H9 (cell line): Measurements from ENCODE around the gene CCDC7. TPM values are rescaled to one million over a fixed set of nuclear protein-coding genes. Genes with fewer than 3 reads are reported as not detected.

ENCODE experiments used
- DNase-seq: peaks from one replicate; pipeline ENCODE4 v3.0.0-alpha.2; 2017
- H2AFZ ChIP-seq: one replicate; pipeline ENCODE4 v1.6.1; 2013; ENCODE audit warnings: mild to moderate bottlenecking, low read length, control low read depth, moderate library complexity
- H2AK5ac ChIP-seq: 2 replicates; pipeline ENCODE4 v1.6.1; 2013; ENCODE audit warnings: low read length, control low read depth, mixed read lengths; ENCODE audit not compliant: insufficient read length
- H2BK120ac ChIP-seq: one replicate; pipeline ENCODE4 v1.6.1; 2013; ENCODE audit warnings: low read depth, mild to moderate bottlenecking, low read length, control low read depth, inconsistent platforms; ENCODE audit not compliant: poor library complexity, severe bottlenecking
- H2BK12ac ChIP-seq: 2 replicates; pipeline ENCODE4 v1.6.1; 2013; ENCODE audit warnings: low read length, control low read depth, mixed read lengths, low read depth; ENCODE audit not compliant: insufficient read length
- H2BK15ac ChIP-seq: 2 replicates; pipeline ENCODE4 v1.6.1; 2013; ENCODE audit warnings: low read depth, low read length, control low read depth
- H2BK20ac ChIP-seq: one replicate; pipeline ENCODE4 v1.6.1; 2013; ENCODE audit warnings: low read depth, mild to moderate bottlenecking, low read length, control low read depth, inconsistent platforms; ENCODE audit not compliant: poor library complexity, severe bottlenecking
- H2BK5ac ChIP-seq: 2 replicates; pipeline ENCODE4 v1.6.1; 2013; ENCODE audit warnings: low read length, control low read depth, mixed read lengths; ENCODE audit not compliant: insufficient read length
- H3K14ac ChIP-seq: 2 replicates; pipeline ENCODE4 v1.6.1; 2013; ENCODE audit warnings: low read length, control low read depth; ENCODE audit not compliant: insufficient read depth
- H3K18ac ChIP-seq: 2 replicates; pipeline ENCODE4 v1.6.1; 2013; ENCODE audit warnings: low read depth, mild to moderate bottlenecking, mixed read lengths, low read length, control low read depth; ENCODE audit not compliant: insufficient read length
- H3K23ac ChIP-seq: 2 replicates; pipeline ENCODE4 v1.6.1; 2013; ENCODE audit warnings: low read length, control low read depth, mixed read lengths, low read depth; ENCODE audit not compliant: insufficient read length
- H3K23me2 ChIP-seq: 2 replicates; pipeline ENCODE4 v1.6.1; 2013; ENCODE audit warnings: low read depth, mild to moderate bottlenecking, mixed read lengths, low read length, control low read depth; ENCODE audit not compliant: insufficient read length, poor library complexity, severe bottlenecking
- H3K27ac ChIP-seq: 2 replicates; pipeline ENCODE4 v1.5.1; 2013; ENCODE audit warnings: low read length, control low read depth, mixed read lengths, low read depth; ENCODE audit not compliant: insufficient read length
- H3K27me3 ChIP-seq: 2 replicates; pipeline ENCODE4 v1.6.1; 2013; ENCODE audit warnings: low read length, control low read depth, inconsistent platforms; ENCODE audit not compliant: insufficient read depth
- H3K4ac ChIP-seq: 2 replicates; pipeline ENCODE4 v1.6.1; 2013; ENCODE audit warnings: low read depth, mild to moderate bottlenecking, control low read depth, inconsistent platforms, low read length, moderate library complexity
- H3K4me1 ChIP-seq: 2 replicates; pipeline ENCODE4 v1.6.1; 2013; ENCODE audit warnings: low read length, control low read depth, inconsistent platforms; ENCODE audit not compliant: insufficient read depth
- H3K4me2 ChIP-seq: 2 replicates; pipeline ENCODE4 v1.6.1; 2013; ENCODE audit warnings: low read length, control low read depth, mixed read lengths; ENCODE audit not compliant: insufficient read length, insufficient read depth
- H3K56ac ChIP-seq: 2 replicates; pipeline ENCODE4 v1.6.1; 2013; ENCODE audit warnings: low read depth, mild to moderate bottlenecking, mixed read lengths, low read length, control low read depth; ENCODE audit not compliant: insufficient read length
- H3K79me1 ChIP-seq: 2 replicates; pipeline ENCODE4 v1.6.1; 2013; ENCODE audit warnings: low read depth, mild to moderate bottlenecking, moderate library complexity, low read length, control low read depth, inconsistent platforms; ENCODE audit not compliant: insufficient read depth, poor library complexity, severe bottlenecking
- H3K79me2 ChIP-seq: 2 replicates; pipeline ENCODE4 v1.6.1; 2013; ENCODE audit warnings: low read length, control low read depth, inconsistent platforms; ENCODE audit not compliant: insufficient read depth
- H3K9ac ChIP-seq: 2 replicates; pipeline ENCODE4 v1.6.1; 2013; ENCODE audit warnings: low read length, control low read depth, mixed read lengths; ENCODE audit not compliant: insufficient read length; ENCODE audit errors: extremely low read depth
- H3K9me3 ChIP-seq: one replicate; pipeline ENCODE4 v1.6.1; 2013; ENCODE audit warnings: low read depth, low read length, inconsistent platforms; ENCODE audit not compliant: control insufficient read depth
- H3T11ph ChIP-seq: one replicate; pipeline ENCODE4 v1.6.1; 2013; ENCODE audit warnings: mild to moderate bottlenecking, low read length, control low read depth, inconsistent platforms
- H4K20me1 ChIP-seq: one replicate; pipeline ENCODE4 v1.6.1; 2013; ENCODE audit not compliant: control insufficient read depth, insufficient read length, insufficient read depth
- H4K5ac ChIP-seq: 2 replicates; pipeline ENCODE4 v1.6.1; 2013; ENCODE audit warnings: low read depth, mild to moderate bottlenecking, mixed read lengths, low read length, control low read depth; ENCODE audit not compliant: insufficient read length
- H4K8ac ChIP-seq: replicated peaks from 2 replicates; pipeline ENCODE4 v1.6.1; 2013; ENCODE audit warnings: low read length, control low read depth, mixed read lengths, low read depth; ENCODE audit not compliant: insufficient read length
- H4K91ac ChIP-seq: 2 replicates; pipeline ENCODE4 v1.6.1; 2013; ENCODE audit warnings: low read depth, mild to moderate bottlenecking, moderate library complexity, mixed read lengths, low read length, control low read depth; ENCODE audit not compliant: insufficient read length
- H3K27ac Mint-ChIP-seq, 3 experiments: 2 replicates in 2 of 3; 3 replicates in 1 of 3; pipeline ENCODE4 v1.8.0; 2020 to 2021; ENCODE audit warnings: mixed read lengths in 3 of 3, mild to moderate bottlenecking in 1 of 3, moderate library complexity in 1 of 3
- H3K27me3 Mint-ChIP-seq: 2 replicates; pipeline ENCODE4 v1.8.0; 2021; ENCODE audit warnings: low read depth, mild to moderate bottlenecking, moderate library complexity, mixed read lengths
- H3K36me3 Mint-ChIP-seq, 3 experiments: 2 replicates in 2 of 3; 3 replicates in 1 of 3; pipeline ENCODE4 v1.8.0; 2020 to 2021; ENCODE audit warnings: low read depth in 3 of 3, mixed read lengths in 3 of 3; ENCODE audit not compliant: insufficient read depth in 1 of 3
- H3K4me1 Mint-ChIP-seq, 2 experiments: 2 replicates each; pipeline ENCODE4 v1.8.0; 2020; ENCODE audit warnings: mixed read lengths in 2 of 2
- H3K4me3 Mint-ChIP-seq, 2 experiments: 2 replicates in 1 of 2; 3 replicates in 1 of 2; pipeline ENCODE4 v1.8.0; 2020 to 2021; ENCODE audit warnings: mild to moderate bottlenecking in 2 of 2, mixed read lengths in 2 of 2, moderate library complexity in 1 of 2
- H3K9me3 Mint-ChIP-seq, 2 experiments: 2 replicates in 1 of 2; 3 replicates in 1 of 2; pipeline ENCODE4 v1.8.0; 2020; ENCODE audit warnings: mild to moderate bottlenecking in 2 of 2, mixed read lengths in 2 of 2, moderate library complexity in 1 of 2
- WGBS: extraction: QIAGEN DNeasy Blood & Tissue Kit; methylation state at CpG from one replicate; pipeline ENCODE4 v1.1.7; 2013; ENCODE audit warnings: missing lambda C conversion rate, low lambda C conversion rate, mixed read lengths; ENCODE audit not compliant: insufficient read length; ENCODE audit errors: extremely low coverage; 5-methylcytosine and 5-hydroxymethylcytosine counted together
- total RNA-seq: library from RNA; stranded (reverse); gene quantifications from 2 replicates; pipeline ENCODE4 v1.2.1, GENCODE V29; 2021
- TF ChIP-seq, protein P1 (sequence below): fragments of 200-600 bp; sonication (generic); conservative IDR thresholded peaks from 3 replicates; pipeline ENCODE4 v1.8.0; 2021; ENCODE audit warnings: antibody characterized with exemption, mild to moderate bottlenecking

Gene CCDC7
- total RNA-seq, 1 experiment from 2014 or later = 1.6 TPM

GRCh38 chr10:32687546-32687945 is 241.6 kb downstream of the CCDC7 start:
- no peak overlapping the region for H2BK12ac ChIP-seq
- no peak overlapping the region for H2AFZ ChIP-seq
- TF ChIP-seq, protein P1, sequence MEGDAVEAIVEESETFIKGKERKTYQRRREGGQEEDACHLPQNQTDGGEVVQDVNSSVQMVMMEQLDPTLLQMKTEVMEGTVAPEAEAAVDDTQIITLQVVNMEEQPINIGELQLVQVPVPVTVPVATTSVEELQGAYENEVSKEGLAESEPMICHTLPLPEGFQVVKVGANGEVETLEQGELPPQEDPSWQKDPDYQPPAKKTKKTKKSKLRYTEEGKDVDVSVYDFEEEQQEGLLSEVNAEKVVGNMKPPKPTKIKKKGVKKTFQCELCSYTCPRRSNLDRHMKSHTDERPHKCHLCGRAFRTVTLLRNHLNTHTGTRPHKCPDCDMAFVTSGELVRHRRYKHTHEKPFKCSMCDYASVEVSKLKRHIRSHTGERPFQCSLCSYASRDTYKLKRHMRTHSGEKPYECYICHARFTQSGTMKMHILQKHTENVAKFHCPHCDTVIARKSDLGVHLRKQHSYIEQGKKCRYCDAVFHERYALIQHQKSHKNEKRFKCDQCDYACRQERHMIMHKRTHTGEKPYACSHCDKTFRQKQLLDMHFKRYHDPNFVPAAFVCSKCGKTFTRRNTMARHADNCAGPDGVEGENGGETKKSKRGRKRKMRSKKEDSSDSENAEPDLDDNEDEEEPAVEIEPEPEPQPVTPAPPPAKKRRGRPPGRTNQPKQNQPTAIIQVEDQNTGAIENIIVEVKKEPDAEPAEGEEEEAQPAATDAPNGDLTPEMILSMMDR = no peak
- H3K27ac ChIP-seq = no peak overlapping the region
- no peak overlapping the region for H2BK20ac ChIP-seq
- no peak overlapping the region for H4K91ac ChIP-seq
- no peaks in the 10 kb centered on the region for H3K23me2 ChIP-seq
- H2AK5ac ChIP-seq = no peak overlapping the region
- no peak overlapping the region for H3K4me3 Mint-ChIP-seq
- H3K79me1 ChIP-seq = no peaks in the 10 kb centered on the region
- H2BK15ac ChIP-seq = no peak overlapping the region
- H3K4me2 ChIP-seq = no peak overlapping the region
- no peak overlapping the region for H3T11ph ChIP-seq
- no CpG with 5 or more reads among the region's 2 CpGs for WGBS
- no peak for DNase-seq
- H3K9ac ChIP-seq = no peak overlapping the region
- no peaks in the 10 kb centered on the region; a peak in 2 of 7 replicates for H3K36me3 Mint-ChIP-seq
- no peak overlapping the region for H4K8ac ChIP-seq
- H3K4me1 Mint-ChIP-seq = 0 out of 4 replicates have a peak, but pooled peaks cover 0 to 2% of the 10 kb centered on the region in 2 experiments
- no peaks in the 10 kb centered on the region for H3K4me1 ChIP-seq
- no peak overlapping the region; a peak in 1 of 7 replicates for H3K27ac Mint-ChIP-seq
- H2BK5ac ChIP-seq = no peak overlapping the region
- H3K9me3 ChIP-seq = no peaks in the 10 kb centered on the region
- H3K4ac ChIP-seq = no peak overlapping the region
- H3K9me3 Mint-ChIP-seq = peaks cover 1 to 7% of the 10 kb centered on the region in 2 experiments; a peak in 3 of 5 replicates
- no peak overlapping the region for H3K18ac ChIP-seq
- no peak overlapping the region for H3K56ac ChIP-seq
- H4K20me1 ChIP-seq = no peaks in the 10 kb centered on the region
- H3K27me3 Mint-ChIP-seq = no peaks in the 10 kb centered on the region
- no peaks in the 10 kb centered on the region for H3K27me3 ChIP-seq
- H4K5ac ChIP-seq = no peak overlapping the region
- H3K23ac ChIP-seq = no peak overlapping the region
- no peak overlapping the region for H3K14ac ChIP-seq
- no peaks in the 10 kb centered on the region for H3K79me2 ChIP-seq
- H2BK120ac ChIP-seq = no peak overlapping the region
